H1 (cell line): Measurements from ENCODE around the gene CDKN2B. TPM values are rescaled to one million over a fixed set of nuclear protein-coding genes. Genes with fewer than 3 reads are reported as not detected.

Source experiments
- CTCF ChIA-PET: fragments of 300-600 bp; sonication (Branson Sonifier 250); formaldehyde crosslinking; loops from one replicate; lab custom pipeline; 2021; ENCODE audit not compliant: partially characterized antibody; lab: Charles Lee
- POLR2A ChIA-PET: fragments of 300-600 bp; sonication (Branson Sonifier 250); formaldehyde crosslinking; loops from one replicate; lab custom pipeline; 2021; ENCODE audit warnings: inconsistent platforms; ENCODE audit not compliant: partially characterized antibody; lab: Charles Lee
- DNase-seq, 2 experiments: peaks; one replicate each; pipeline versions ENCODE4 v3.0.0 to v3.0.0-alpha.2; 2010 to 2022; ENCODE audit warnings: low spot score in 2 of 2, low read depth in 1 of 2, mixed read lengths in 1 of 2
- FAIRE-seq: peaks from 2 replicates; lab custom pipeline; 2011; peaks lifted over from hg19 to GRCh38; lab: Jason Lieb, UNC
- H2AFZ ChIP-seq: 2 replicates; pipeline ENCODE4 v1.8.1; 2012; ENCODE audit warnings: low read length, inconsistent platforms
- H2AK5ac ChIP-seq: 2 replicates; pipeline ENCODE4 v1.6.1; 2013; ENCODE audit warnings: low read depth, low read length
- H2BK120ac ChIP-seq: replicated peaks from 2 replicates; pipeline ENCODE3; 2013; ENCODE audit warnings: low read depth, low read length, inconsistent platforms
- H2BK12ac ChIP-seq: 2 replicates; pipeline ENCODE4 v1.6.1; 2013; ENCODE audit warnings: low read depth, low read length
- H2BK15ac ChIP-seq: 2 replicates; pipeline ENCODE4 v1.6.1; 2013; ENCODE audit warnings: low read length
- H2BK20ac ChIP-seq: 2 replicates; pipeline ENCODE4 v1.6.1; 2013; ENCODE audit warnings: low read length
- H2BK5ac ChIP-seq: 2 replicates; pipeline ENCODE4 v1.6.1; 2013; ENCODE audit warnings: low read depth, low read length
- H3K14ac ChIP-seq: 2 replicates; pipeline ENCODE4 v1.6.1; 2013; ENCODE audit warnings: inconsistent platforms; ENCODE audit not compliant: insufficient read length
- H3K18ac ChIP-seq: 2 replicates; pipeline ENCODE4 v1.6.1; 2013; ENCODE audit warnings: low read length; ENCODE audit errors: extremely low read depth
- H3K23ac ChIP-seq: 2 replicates; pipeline ENCODE4 v1.6.1; 2013; ENCODE audit warnings: inconsistent platforms; ENCODE audit not compliant: insufficient read length
- H3K23me2 ChIP-seq: 2 replicates; pipeline ENCODE4 v1.6.1; 2013; ENCODE audit warnings: low read depth, low read length
- H3K27ac ChIP-seq: 2 replicates; pipeline ENCODE4 v1.6.1; 2011; ENCODE audit warnings: low read depth, low read length, inconsistent platforms
- H3K27me3 ChIP-seq, 4 experiments: replicated peaks in 1 of 4; 1 replicate in 1 of 4; 2 replicates in 3 of 4; pipeline versions ENCODE4 v1.6.1 to v1.8.1; 2011 to 2013; ENCODE audit warnings: low read length in 3 of 4, mild to moderate bottlenecking in 3 of 4, inconsistent platforms in 2 of 4, mixed read lengths in 2 of 4, moderate library complexity in 1 of 4; ENCODE audit not compliant: control insufficient read depth in 3 of 4, insufficient read depth in 3 of 4; ENCODE audit errors: extremely low read depth in 1 of 4
- H3K36me3 ChIP-seq, 4 experiments: 2 replicates each; pipeline versions ENCODE4 v1.6.1 to v1.8.1; 2011 to 2013; ENCODE audit warnings: mild to moderate bottlenecking in 4 of 4, low read length in 3 of 4, moderate library complexity in 2 of 4, control low read depth in 1 of 4, inconsistent platforms in 1 of 4; ENCODE audit not compliant: insufficient read depth in 4 of 4, control insufficient read depth in 2 of 4
- H3K4ac ChIP-seq: replicated peaks from 2 replicates; pipeline ENCODE3; 2013; ENCODE audit warnings: low read length, low read depth, mixed read lengths, inconsistent platforms; ENCODE audit not compliant: insufficient read length
- H3K4me1 ChIP-seq, 4 experiments: replicated peaks in 1 of 4; 1 replicate in 1 of 4; 2 replicates in 3 of 4; pipeline versions ENCODE4 v1.6.1 to v1.8.1; 2011 to 2013; ENCODE audit warnings: low read length in 3 of 4, inconsistent platforms in 2 of 4, mixed read lengths in 1 of 4; ENCODE audit not compliant: insufficient read depth in 4 of 4, control insufficient read depth in 3 of 4
- H3K4me2 ChIP-seq, 2 experiments: 2 replicates each; pipeline versions ENCODE4 v1.6.1 to v1.8.1; 2011 to 2013; ENCODE audit warnings: low read depth in 2 of 2, low read length in 2 of 2, control low read depth in 1 of 2, inconsistent platforms in 1 of 2, mild to moderate bottlenecking in 1 of 2; ENCODE audit not compliant: insufficient read depth in 1 of 2
- H3K4me3 ChIP-seq, 4 experiments: fragments of 200-600, 300-600 bp in 1 of 4; sonication (generic), shearing (Covaris generic), sonication (Bioruptor Twin) in 1 of 4; 2 replicates each; pipeline versions ENCODE4 v1.5.1 to v1.8.1; 2011 to 2016; ENCODE audit warnings: low read length in 4 of 4, low read depth in 3 of 4, control low read depth in 2 of 4, inconsistent platforms in 2 of 4, mild to moderate bottlenecking in 2 of 4, mixed read lengths in 1 of 4, moderate library complexity in 1 of 4; ENCODE audit not compliant: insufficient read depth in 2 of 4; ENCODE audit errors: extremely low read depth in 1 of 4
- H3K56ac ChIP-seq: replicated peaks from 2 replicates; pipeline ENCODE3; 2013; ENCODE audit warnings: low read depth, mild to moderate bottlenecking, mixed read lengths, low read length, inconsistent platforms; ENCODE audit not compliant: insufficient read length
- H3K79me1 ChIP-seq: 2 replicates; pipeline ENCODE4 v1.6.1; 2013; ENCODE audit warnings: low read depth, low read length, control low read depth
- H3K79me2 ChIP-seq, 2 experiments: 2 replicates each; pipeline versions ENCODE4 v1.6.1 to v1.8.1; 2012 to 2013; ENCODE audit warnings: low read length in 2 of 2, mild to moderate bottlenecking in 2 of 2, inconsistent platforms in 1 of 2; ENCODE audit not compliant: insufficient read depth in 2 of 2, control insufficient read depth in 1 of 2
- H3K9ac ChIP-seq, 4 experiments: replicated peaks in 1 of 4; 1 replicate in 1 of 4; 2 replicates in 3 of 4; pipeline versions ENCODE4 v1.6.1 to v1.8.1; 2011 to 2013; ENCODE audit warnings: low read depth in 3 of 4, low read length in 3 of 4, control low read depth in 2 of 4, mild to moderate bottlenecking in 2 of 4, moderate library complexity in 2 of 4, inconsistent platforms in 1 of 4; ENCODE audit errors: extremely low read depth in 1 of 4
- H3K9me3 ChIP-seq, 2 experiments: 2 replicates each; pipeline versions ENCODE4 v1.6.1 to v1.8.1; 2012 to 2013; ENCODE audit warnings: mild to moderate bottlenecking in 2 of 2, moderate library complexity in 2 of 2, control low read depth in 1 of 2, inconsistent platforms in 1 of 2, low read depth in 1 of 2, low read length in 1 of 2, mixed read lengths in 1 of 2; ENCODE audit not compliant: insufficient read depth in 2 of 2
- H4K20me1 ChIP-seq, 2 experiments: replicated peaks in 1 of 2; 2 replicates each; pipeline versions ENCODE3 to v1.8.1; 2011 to 2013; ENCODE audit warnings: inconsistent platforms in 2 of 2, low read length in 2 of 2, mild to moderate bottlenecking in 1 of 2; ENCODE audit not compliant: insufficient read depth in 2 of 2, control insufficient read depth in 1 of 2
- H4K5ac ChIP-seq: 2 replicates; pipeline ENCODE4 v1.6.1; 2013; ENCODE audit warnings: low read length, low read depth, mixed read lengths, inconsistent platforms; ENCODE audit not compliant: insufficient read length
- H4K8ac ChIP-seq: 2 replicates; pipeline ENCODE4 v1.8.0; 2013; ENCODE audit warnings: mild to moderate bottlenecking, moderate library complexity, low read length, inconsistent platforms; ENCODE audit not compliant: insufficient read depth; ENCODE audit errors: extremely low read depth
- H4K91ac ChIP-seq: replicated peaks from 2 replicates; pipeline ENCODE3; 2013; ENCODE audit warnings: low read length, mixed read lengths, inconsistent platforms; ENCODE audit not compliant: insufficient read length
- BACH1 ChIP-seq: IDR thresholded peaks from 2 replicates; pipeline ENCODE4 v1.6.1; 2012; ENCODE audit warnings: low read length, improper control_type of control experiment
- WGBS, 2 experiments: shearing (Covaris generic) in 1 of 2; methylation state at CpG; one replicate each; pipeline versions ENCODE4 v1.1.6 to v1.1.7; 2013 to 2015; ENCODE audit warnings: low lambda C conversion rate in 2 of 2, mixed read lengths in 2 of 2, inconsistent platforms in 1 of 2, low coverage in 1 of 2, missing lambda C conversion rate in 1 of 2; ENCODE audit not compliant: insufficient replicate concordance in 2 of 2, insufficient coverage in 1 of 2, insufficient read length in 1 of 2; ENCODE audit errors: extremely low coverage in 1 of 2, missing lambda C conversion rate in 1 of 2; 5-methylcytosine and 5-hydroxymethylcytosine counted together
- polyA plus RNA-seq, 7 experiments: library from polyadenylated mRNA; depleted of rRNA in 3 of 7; stranded (reverse) in 5 of 7; unstranded in 2 of 7; fragments of >200 nt in 5 of 7; fragments of 200-250 nt in 2 of 7; gene quantifications; 1 replicate in 5 of 7; 2 replicates in 1 of 7; 4 replicates in 1 of 7; pipeline versions ENCODE4 v1.2.1 to v1.2.3, GENCODE V29; 2011 to 2013; ENCODE audit warnings: missing spikeins in 2 of 7, mixed read lengths in 2 of 7
- total RNA-seq: library from RNA; stranded (reverse); fragmentation: NEBNext Ultra II Directional; extraction: Animal tissue kit (Norgen Biotek cat#: 25700); gene quantifications from 2 replicates; pipeline ENCODE4 v1.2.1, GENCODE V29; 2021

Gene CDKN2B
- total and polyA plus RNA-seq, 2 of the 8 experiments (the other 6 are each of a cell fraction or from before 2014, with no cell fraction given) = 0.20 to 0.88 TPM

GRCh38 chr9:21985964-21986667 is 23.0 kb downstream of the CDKN2B start:
- Histone ChIP-seq H2BK12ac (no peak overlapping the region), H2AK5ac (no peak overlapping the region), H2BK20ac (no peak overlapping the region), H2BK5ac (no peak overlapping the region), H3K14ac (no peak overlapping the region), H3K4me1 (peaks cover 1 to 5% (median 3%) of the 10 kb centered on the region in 4 experiments; a peak in 4 of 7 replicates), H2BK120ac (no peak overlapping the region), H3K79me1 (no peaks in the 10 kb centered on the region), H2BK15ac (no peak overlapping the region), H4K8ac (no peak overlapping the region), H2AFZ (no peak overlapping the region), H3K56ac (no peak overlapping the region), H3K4me2 (no peak overlapping the region), H3K79me2 (no peaks in the 10 kb centered on the region), H3K23ac (no peak overlapping the region), H3K27ac (no peak overlapping the region), H3K27me3 (peaks cover 27 to 57% (median 38%) of the 10 kb centered on the region in 4 experiments), H3K23me2 (peaks cover 2% of the 10 kb centered on the region; the same call in 1 of the 2 replicates), H3K9me3 (no peaks in the 10 kb centered on the region), H3K4ac (no peak overlapping the region), H3K9ac (no peak overlapping the region), H3K18ac (no peak overlapping the region), H4K91ac (no peak overlapping the region), H4K5ac (no peak overlapping the region), H3K36me3 (no peaks in the 10 kb centered on the region), H4K20me1 (peaks cover 0 to 2% of the 10 kb centered on the region in 2 experiments), H3K4me3 (no peak overlapping the region)
- FAIRE-seq = no peak
- POLR2A ChIA-PET = no interaction called here
- DNase-seq = no peak
- 76% methylated on average over 5 of the region's 5 CpGs; no CpG with 5 or more reads in 1 of the 2 experiments for WGBS, 2 experiments
- TF ChIP-seq BACH1 = no peak
- CTCF ChIA-PET = interaction anchor here (0.6 to 2.4 kb wide), 8 partner anchors 10 to 133 kb away, joined by 3 to 12 read pairs (median 4); partner anchors contain the start of gene CDKN2B
